ENCODE data around the gene GLRA1. TPM values are rescaled to one million over a fixed set of nuclear protein-coding genes. Genes with fewer than 3 reads are reported as not detected.
A peak's percentile ranks its signal among the peaks of the same experiment; 100 is the strongest.

Gene GLRA1
- total and polyA plus RNA-seq, 2 of the 4 experiments (the other 2 are of a cell fraction), result not detected

DNA sequence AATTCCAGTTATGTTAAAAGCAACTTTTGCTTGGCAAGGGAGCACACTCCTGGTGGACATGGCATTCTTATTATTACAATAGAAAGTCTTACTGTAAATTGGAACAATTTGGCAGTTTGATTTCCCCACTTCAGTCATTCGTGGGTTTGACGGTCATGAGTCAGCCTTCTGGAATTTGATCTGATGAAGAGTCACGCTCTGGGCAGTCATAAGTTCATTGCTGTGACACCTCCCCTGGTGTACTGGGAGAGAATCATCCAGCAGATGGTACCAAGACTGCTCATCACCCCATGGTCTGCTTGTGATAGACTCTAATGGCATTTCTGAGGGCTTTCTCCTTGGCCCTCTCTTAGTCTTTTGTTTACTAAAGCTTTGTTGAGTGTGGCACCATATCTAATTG lies 53.8 kb downstream of the GLRA1 start:
- ChIA-PET POLR2A (ENCODE audit: unreplicated experiment) (no interaction called here), CTCF (no interaction called here)
- Histone ChIP-seq H3K36me3 (ENCODE audit: control insufficient read depth, insufficient read depth, low read length) (no peaks in the 10 kb centered on the region), H3K56ac (ENCODE audit: extremely low read depth, insufficient read depth, low read length) (no peak overlapping the region), H3K23ac (ENCODE audit: low read depth, low read length) (no peak overlapping the region), H3K4me2 (ENCODE audit: low read depth, low read length) (no peak overlapping the region), H2BK5ac (ENCODE audit: low read depth, low read length, poor library complexity, severe bottlenecking) (no peak overlapping the region), H3K9me1 (ENCODE audit: insufficient read depth, low read length) (no peaks in the 10 kb centered on the region), H2AK5ac (ENCODE audit: low read depth, low read length) (no peak overlapping the region), H3K4me1 (ENCODE audit: control insufficient read depth, insufficient read depth, low read length) (no peaks in the 10 kb centered on the region), H4K8ac (ENCODE audit: low read depth in 2 of 2, low read length in 2 of 2) (no peak overlapping the region), H4K5ac (ENCODE audit: low read depth, low read length) (no peak overlapping the region), H2BK15ac (ENCODE audit: low read depth, low read length) (no peak overlapping the region), H3K27ac (ENCODE audit: insufficient read depth, low read length) (no peak overlapping the region), H3K79me1 (ENCODE audit: low read depth in 1 of 2, low read length in 2 of 2) (no peaks in the 10 kb centered on the region), H3K9ac (ENCODE audit: low read depth, low read length) (no peak overlapping the region), H3K4me3 (ENCODE audit: insufficient read depth, low read depth, low read length) (no peak overlapping the region), H2AK9ac (replicated peaks; ENCODE audit: low read depth, low read length, poor library complexity) (no peak overlapping the region), H4K91ac (ENCODE audit: insufficient read depth, low read depth, low read length) (no peak overlapping the region), H2BK120ac (ENCODE audit: low read depth, low read length) (no peak overlapping the region), H3K4ac (ENCODE audit: low read depth, low read length) (no peak overlapping the region), H3K9me3 (ENCODE audit: control insufficient read depth, insufficient read depth, low read length) (no peaks in the 10 kb centered on the region), H2BK20ac (ENCODE audit: low read depth, low read length) (no peak overlapping the region), H3K27me3 (ENCODE audit: control insufficient read depth, insufficient read depth, low read length) (no peaks in the 10 kb centered on the region), H3K18ac (ENCODE audit: low read depth, low read length) (no peak overlapping the region), H2AFZ (replicated peaks; ENCODE audit: low read length, poor library complexity) (no peak overlapping the region), H4K20me1 (ENCODE audit: insufficient read depth, low read length) (no peaks in the 10 kb centered on the region), H3K14ac (replicated peaks; ENCODE audit: low read depth, low read length) (no peak overlapping the region)
- intact Hi-C loops (cut with micrococcal nuclease) (no loop called here), in situ Hi-C loops (cut with MboI; ENCODE audit: low sequenced_read_pairs) (no loop called here), dilution Hi-C loops (cut with HindIII; ENCODE audit: low sequenced_read_pairs, unreplicated experiment) (no loop called here)
- WGBS, 2 experiments (ENCODE audit: extremely low coverage in 2 of 2, insufficient read length in 1 of 2), result no CpG with 5 or more reads among the region's 3 CpGs
- TF ChIP-seq FOS (IDR thresholded peaks at IDR 0.05; ENCODE audit: low read depth, low read length) (no peak), CHD1 (IDR thresholded peaks at IDR 0.05; ENCODE audit: low read depth, low read length) (no peak), BHLHE40 (IDR thresholded peaks at IDR 0.05; ENCODE audit: low read depth, low read length) (no peak), POLR2A (IDR thresholded peaks at IDR 0.05; ENCODE audit: low read depth, low read length) (no peak), MAFK (IDR thresholded peaks at IDR 0.05; ENCODE audit: low read depth, low read length) (no peak), USF2 (IDR thresholded peaks at IDR 0.05; ENCODE audit: low read depth, low read length) (no peak), RCOR1 (IDR thresholded peaks at IDR 0.05; ENCODE audit: insufficient replicate concordance, low read length) (no peak), MAZ (IDR thresholded peaks at IDR 0.05; ENCODE audit: borderline replicate concordance, low read depth, low read length) (no peak)
- TF ChIP-seq, protein P1, sequence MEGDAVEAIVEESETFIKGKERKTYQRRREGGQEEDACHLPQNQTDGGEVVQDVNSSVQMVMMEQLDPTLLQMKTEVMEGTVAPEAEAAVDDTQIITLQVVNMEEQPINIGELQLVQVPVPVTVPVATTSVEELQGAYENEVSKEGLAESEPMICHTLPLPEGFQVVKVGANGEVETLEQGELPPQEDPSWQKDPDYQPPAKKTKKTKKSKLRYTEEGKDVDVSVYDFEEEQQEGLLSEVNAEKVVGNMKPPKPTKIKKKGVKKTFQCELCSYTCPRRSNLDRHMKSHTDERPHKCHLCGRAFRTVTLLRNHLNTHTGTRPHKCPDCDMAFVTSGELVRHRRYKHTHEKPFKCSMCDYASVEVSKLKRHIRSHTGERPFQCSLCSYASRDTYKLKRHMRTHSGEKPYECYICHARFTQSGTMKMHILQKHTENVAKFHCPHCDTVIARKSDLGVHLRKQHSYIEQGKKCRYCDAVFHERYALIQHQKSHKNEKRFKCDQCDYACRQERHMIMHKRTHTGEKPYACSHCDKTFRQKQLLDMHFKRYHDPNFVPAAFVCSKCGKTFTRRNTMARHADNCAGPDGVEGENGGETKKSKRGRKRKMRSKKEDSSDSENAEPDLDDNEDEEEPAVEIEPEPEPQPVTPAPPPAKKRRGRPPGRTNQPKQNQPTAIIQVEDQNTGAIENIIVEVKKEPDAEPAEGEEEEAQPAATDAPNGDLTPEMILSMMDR (conservative IDR thresholded peaks at IDR 0.05; ENCODE audit: low read depth, low read length), result no peak
- ATAC-seq (ENCODE audit: low read depth) (no peak), DNase-seq (peak; percentile 42)
- BruUV-seq (replicated peaks), result no TSS peak
